ENCODE results near the gene RFWD3. TPM values are rescaled to one million over a fixed set of nuclear protein-coding genes. Genes with fewer than 3 reads are reported as not detected.

RFWD3 gene
- total RNA-seq, 1 donor from 2014 or later, result 51.8 TPM

GRCh38 chr16:74625500-74626350, 41.0 kb downstream of the RFWD3 start:
- H3K4me1 Mint-ChIP-seq (ENCODE audit: unreplicated experiment), result no peaks in the 10 kb centered on the region
- no peaks in the 10 kb centered on the region for H3K27me3 Mint-ChIP-seq
- H3K4me3 Mint-ChIP-seq, result no peak overlapping the region
- no peak overlapping the region for H3K27ac Mint-ChIP-seq
- no peak for TF ChIP-seq CTCF (conservative IDR thresholded peaks at IDR 0.05)
- H3K9me3 Mint-ChIP-seq, result no peaks in the 10 kb centered on the region
- DNase-seq (ENCODE audit: extremely low spot score, unreplicated experiment), result no peak
- H3K36me3 Mint-ChIP-seq, result peaks cover 35% of the 10 kb centered on the region

GRCh38 chr16:74623839-74624235, 42.8 kb downstream of the RFWD3 start:
- H3K27ac Mint-ChIP-seq, result no peak overlapping the region
- no peak for DNase-seq (ENCODE audit: extremely low spot score, unreplicated experiment)
- no peaks in the 10 kb centered on the region for H3K9me3 Mint-ChIP-seq
- no peaks in the 10 kb centered on the region for H3K27me3 Mint-ChIP-seq
- TF ChIP-seq CTCF (conservative IDR thresholded peaks at IDR 0.05), result no peak
- H3K36me3 Mint-ChIP-seq, result peaks cover 26% of the 10 kb centered on the region
- no peaks in the 10 kb centered on the region for H3K4me1 Mint-ChIP-seq (ENCODE audit: unreplicated experiment)
- no peak overlapping the region for H3K4me3 Mint-ChIP-seq

- Mint-ChIP-seq H3K27ac (peak overlapping the region; percentile 42), H3K4me3 (no peak overlapping the region), H3K4me1 (ENCODE audit: unreplicated experiment) (no peaks in the 10 kb centered on the region), H3K27me3 (no peaks in the 10 kb centered on the region), H3K36me3 (peaks cover 26% of the 10 kb centered on the region), H3K9me3 (no peaks in the 10 kb centered on the region)
- TF ChIP-seq CTCF (conservative IDR thresholded peaks at IDR 0.05), result peak; percentile 76
- DNase-seq (ENCODE audit: extremely low spot score, unreplicated experiment), result no peak
Measured at GRCh38 chr16:74623214-74623838, 43.4 kb downstream of the RFWD3 start.

GRCh38 chr16:74622005-74622404, 44.7 kb downstream of the RFWD3 start:
- H3K27me3 Mint-ChIP-seq, result no peaks in the 10 kb centered on the region
- H3K9me3 Mint-ChIP-seq, result no peaks in the 10 kb centered on the region
- no peak for DNase-seq (ENCODE audit: extremely low spot score, unreplicated experiment)
- H3K4me1 Mint-ChIP-seq (ENCODE audit: unreplicated experiment), result no peaks in the 10 kb centered on the region
- H3K27ac Mint-ChIP-seq, result no peak overlapping the region
- H3K4me3 Mint-ChIP-seq, result no peak overlapping the region
- H3K36me3 Mint-ChIP-seq, result peaks cover 23% of the 10 kb centered on the region
- TF ChIP-seq CTCF (conservative IDR thresholded peaks at IDR 0.05), result no peak

- no peaks in the 10 kb centered on the region for H3K27me3 Mint-ChIP-seq
- H3K9me3 Mint-ChIP-seq, result no peaks in the 10 kb centered on the region
- DNase-seq (ENCODE audit: extremely low spot score, unreplicated experiment), result no peak
- H3K4me3 Mint-ChIP-seq, result no peak overlapping the region
- H3K27ac Mint-ChIP-seq, result no peak overlapping the region
- no peaks in the 10 kb centered on the region for H3K4me1 Mint-ChIP-seq (ENCODE audit: unreplicated experiment)
- TF ChIP-seq CTCF (conservative IDR thresholded peaks at IDR 0.05), result no peak
- peaks cover 10% of the 10 kb centered on the region for H3K36me3 Mint-ChIP-seq
Measured at GRCh38 chr16:74617206-74617788, 49.4 kb downstream of the RFWD3 start.

Measured in type B pancreatic cell (in vitro differentiated cells).